Measurements from ENCODE around the gene RAB3B. TPM values are rescaled to one million over a fixed set of nuclear protein-coding genes. Genes with fewer than 3 reads are reported as not detected.

The RAB3B gene
- total RNA-seq, 1 donor from 2014 or later: not detected

GRCh38 chr1:51952638-51953037 lies 37.9 kb downstream of the RAB3B start:
- H3K9me3 ChIP-seq (replicated peaks): peaks cover 14% of the 10 kb centered on the region
- H3K4me3 ChIP-seq: no peak overlapping the region
- H3K36me3 ChIP-seq: no peaks in the 10 kb centered on the region
- peaks cover 3% of the 10 kb centered on the region for H3K4me1 ChIP-seq
- peaks cover 36% of the 10 kb centered on the region for H3K27me3 ChIP-seq (ENCODE audit: low read depth)
- TF ChIP-seq CTCF (IDR thresholded peaks at IDR 0.05; ENCODE audit: borderline replicate concordance): no peak
- H3K27ac ChIP-seq (replicated peaks): no peak overlapping the region
- DNase-seq: no peak
- intact Hi-C loops (cut with micrococcal nuclease): no loop called here

- H3K4me1 ChIP-seq: no peaks in the 10 kb centered on the region
- TF ChIP-seq CTCF (IDR thresholded peaks at IDR 0.05; ENCODE audit: borderline replicate concordance): no peak
- no peaks in the 10 kb centered on the region for H3K36me3 ChIP-seq
- DNase-seq: no peak
- intact Hi-C loops (cut with micrococcal nuclease): no loop called here
- H3K27me3 ChIP-seq (ENCODE audit: low read depth): peaks cover 42% of the 10 kb centered on the region
- H3K4me3 ChIP-seq: no peak overlapping the region
- peaks cover 14% of the 10 kb centered on the region for H3K9me3 ChIP-seq (replicated peaks)
- no peak overlapping the region for H3K27ac ChIP-seq (replicated peaks)
Measured at GRCh38 chr1:51950701-51951100, 39.8 kb downstream of the RAB3B start.

- intact Hi-C loops (cut with micrococcal nuclease): no loop called here
- no peaks in the 10 kb centered on the region for H3K4me1 ChIP-seq
Measured at GRCh38 chr1:51949014-51949702, 41.3 kb downstream of the RAB3B start.

GRCh38 chr1:51948491-51948915 lies 42.0 kb downstream of the RAB3B start:
- DNase-seq: no peak
- H3K9me3 ChIP-seq (replicated peaks): peaks cover 14% of the 10 kb centered on the region
- TF ChIP-seq CTCF (IDR thresholded peaks at IDR 0.05; ENCODE audit: borderline replicate concordance): no peak
- H3K36me3 ChIP-seq: no peaks in the 10 kb centered on the region
- no peak overlapping the region for H3K27ac ChIP-seq (replicated peaks)
- peaks cover 42% of the 10 kb centered on the region for H3K27me3 ChIP-seq (ENCODE audit: low read depth)
- intact Hi-C loops (cut with micrococcal nuclease): no loop called here
- H3K4me3 ChIP-seq: no peak overlapping the region
- H3K4me1 ChIP-seq: no peaks in the 10 kb centered on the region

More at GRCh38 chr1:51949014-51949702, 41.3 kb downstream of the RAB3B start:
- peaks cover 14% of the 10 kb centered on the region for H3K9me3 ChIP-seq (replicated peaks)
- peaks cover 42% of the 10 kb centered on the region for H3K27me3 ChIP-seq (ENCODE audit: low read depth)
- TF ChIP-seq CTCF (IDR thresholded peaks at IDR 0.05; ENCODE audit: borderline replicate concordance): no peak
- no peaks in the 10 kb centered on the region for H3K36me3 ChIP-seq
- no peak for DNase-seq
- H3K4me3 ChIP-seq: no peak overlapping the region
- H3K27ac ChIP-seq (replicated peaks): no peak overlapping the region

GRCh38 chr1:51946300-51946699 lies 44.2 kb downstream of the RAB3B start:
- H3K9me3 ChIP-seq (replicated peaks): peaks cover 26% of the 10 kb centered on the region
- no peak overlapping the region for H3K27ac ChIP-seq (replicated peaks)
- peaks cover 34% of the 10 kb centered on the region for H3K27me3 ChIP-seq (ENCODE audit: low read depth)
- no peak for TF ChIP-seq CTCF (IDR thresholded peaks at IDR 0.05; ENCODE audit: borderline replicate concordance)
- H3K4me1 ChIP-seq: no peaks in the 10 kb centered on the region
- no peak for DNase-seq
- no peak overlapping the region for H3K4me3 ChIP-seq
- intact Hi-C loops (cut with micrococcal nuclease): no loop called here
- no peaks in the 10 kb centered on the region for H3K36me3 ChIP-seq

Data from left ventricle myocardium inferior (tissue), 1 donor.